Measurements from ENCODE around the gene NTN1.
"Not testable (repeated sequence)": the region's sequence is repeated elsewhere in the genome, so short reads cannot be mapped to it uniquely, and the experiment has no call there.

The NTN1 gene

DNA sequence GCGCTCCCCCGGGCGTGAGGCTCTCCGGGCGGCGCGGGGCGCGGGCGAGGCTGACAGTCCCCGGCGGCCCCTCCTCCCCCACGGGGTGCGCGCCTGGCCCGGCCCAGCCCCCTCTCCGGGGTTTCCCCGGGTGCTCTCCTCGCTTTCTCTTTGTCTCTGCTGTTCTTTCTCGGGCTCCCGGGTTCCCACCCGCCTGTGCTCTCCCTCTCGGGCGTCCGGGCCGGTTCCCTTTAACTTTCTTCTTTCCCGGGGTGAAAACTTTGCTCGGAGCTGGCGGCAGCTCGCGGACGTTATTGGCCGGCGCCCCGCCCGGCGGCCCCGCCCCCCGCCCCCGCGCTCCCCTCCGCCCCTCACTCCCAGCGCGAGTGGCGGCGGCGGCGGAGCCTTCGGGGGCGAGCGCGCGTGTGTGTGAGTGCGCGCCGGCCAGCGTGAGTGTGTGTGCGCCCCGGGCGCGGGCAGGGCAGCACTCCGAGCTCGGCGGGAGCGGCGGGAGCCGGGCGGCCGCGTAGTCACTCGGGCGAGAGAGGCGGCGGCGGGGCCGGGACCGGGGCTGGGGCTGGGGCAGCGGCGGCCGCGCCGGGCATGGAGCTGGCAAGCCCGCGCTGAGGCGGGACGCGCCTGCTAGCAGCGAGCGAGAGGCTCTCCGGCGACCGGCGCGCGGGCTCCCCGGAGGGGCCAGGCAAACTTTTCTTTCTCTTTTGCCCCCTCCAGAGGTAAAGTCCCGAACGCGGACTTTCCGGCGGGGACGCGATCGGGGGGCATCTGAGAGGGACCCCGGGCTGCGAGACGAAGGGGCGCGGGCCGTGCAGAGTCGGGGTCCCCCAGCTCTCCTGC lies at the start of gene NTN1:
Gene NTN1, plus strand, starts transcription at position 353 of the 834 bp plus-strand sequence. CDS start 864 bp downstream, outside the sequence.
- ATAC-seq (peak; percentile 84), DNase-seq (peak; percentile 71)

DNA sequence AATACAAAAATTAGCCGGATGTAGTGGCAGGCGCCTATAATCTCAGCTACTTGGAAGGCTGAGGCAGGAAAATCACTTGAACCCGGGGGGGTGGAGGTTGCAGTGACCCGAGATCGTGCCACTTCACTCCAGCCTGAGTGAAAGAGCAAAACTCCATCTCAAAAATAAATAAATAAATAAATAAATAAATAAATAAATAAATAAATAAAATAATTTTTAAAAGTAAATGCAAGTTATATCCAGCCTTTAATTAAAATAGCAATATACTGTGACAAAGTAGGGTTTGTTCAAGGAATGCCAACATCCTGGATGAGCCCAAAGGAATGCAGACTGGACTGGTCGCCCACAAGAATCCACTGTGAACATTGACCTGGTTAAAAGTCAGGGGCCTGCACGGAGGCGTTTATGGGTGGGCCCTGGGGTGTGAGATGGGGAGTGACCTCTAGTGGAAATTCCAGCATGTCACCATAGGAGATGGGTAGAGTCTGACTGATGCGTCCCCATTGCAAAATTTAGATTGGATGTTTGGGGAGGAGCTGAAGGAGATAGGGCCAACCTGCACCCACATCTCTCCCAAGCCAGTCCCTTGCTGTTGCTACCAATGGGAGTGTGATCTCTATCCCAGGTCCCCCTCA lies 46.1 kb upstream of the NTN1 start:
- DNase-seq (no peak), ATAC-seq (no peak)

DNA sequence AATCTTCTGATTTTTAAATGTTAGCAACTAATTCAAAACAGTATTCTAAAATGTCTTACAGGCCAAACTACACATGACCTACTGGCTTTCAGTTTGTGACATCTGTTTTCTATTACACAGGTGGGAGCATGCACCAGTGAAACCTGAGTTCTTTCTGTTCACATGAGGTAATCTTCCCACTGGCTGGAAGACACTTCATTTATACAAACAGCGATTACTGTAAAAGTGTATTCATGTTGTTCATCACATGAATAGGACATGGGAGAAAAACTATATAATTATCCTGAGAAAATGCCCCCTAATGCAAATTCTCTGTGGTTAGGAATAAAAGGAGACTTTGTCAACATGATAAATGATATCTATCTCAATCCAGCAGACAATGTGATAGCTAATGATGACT lies 44.7 kb upstream of the NTN1 start:
- ATAC-seq: no peak
- no peak for DNase-seq

DNA sequence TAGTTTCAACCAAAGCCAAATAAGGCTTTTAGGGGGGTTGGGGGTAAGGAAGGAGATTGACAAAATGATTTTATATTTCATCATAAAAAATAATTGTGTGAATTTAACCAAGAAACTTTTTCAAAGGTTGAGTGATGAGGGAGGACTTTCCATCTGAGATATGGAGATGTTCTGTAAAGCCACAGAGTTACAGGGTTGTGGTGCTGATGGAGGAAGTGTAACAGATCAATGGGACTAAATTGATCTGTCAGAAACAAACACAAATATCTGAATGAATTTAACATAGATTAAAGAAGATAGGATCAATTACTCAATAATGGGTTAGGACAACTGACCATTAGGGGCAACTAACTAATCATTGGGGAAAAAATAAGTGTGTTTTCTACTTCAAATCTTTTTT lies 41.6 kb upstream of the NTN1 start:
- no peak for DNase-seq
- no peak for ATAC-seq

DNA sequence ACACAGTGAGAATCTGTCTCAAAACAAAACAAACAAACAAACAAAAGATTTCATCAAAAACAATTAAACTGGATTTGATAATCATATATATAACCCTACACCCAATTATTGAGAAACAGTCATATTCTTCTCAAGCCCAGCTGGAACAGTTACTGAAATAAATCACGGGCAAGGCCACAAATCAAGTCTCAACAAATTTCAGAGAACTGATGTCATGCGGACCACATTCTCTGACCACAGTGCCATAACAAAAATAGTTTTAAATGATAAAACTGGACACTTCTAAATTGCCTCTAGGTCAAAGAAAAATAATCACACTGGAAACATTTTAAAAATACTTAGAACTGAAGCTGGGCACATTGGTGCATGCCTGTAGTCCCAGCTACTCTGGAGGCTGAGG lies 39.9 kb upstream of the NTN1 start:
- DNase-seq: no peak
- no peak for ATAC-seq

DNA sequence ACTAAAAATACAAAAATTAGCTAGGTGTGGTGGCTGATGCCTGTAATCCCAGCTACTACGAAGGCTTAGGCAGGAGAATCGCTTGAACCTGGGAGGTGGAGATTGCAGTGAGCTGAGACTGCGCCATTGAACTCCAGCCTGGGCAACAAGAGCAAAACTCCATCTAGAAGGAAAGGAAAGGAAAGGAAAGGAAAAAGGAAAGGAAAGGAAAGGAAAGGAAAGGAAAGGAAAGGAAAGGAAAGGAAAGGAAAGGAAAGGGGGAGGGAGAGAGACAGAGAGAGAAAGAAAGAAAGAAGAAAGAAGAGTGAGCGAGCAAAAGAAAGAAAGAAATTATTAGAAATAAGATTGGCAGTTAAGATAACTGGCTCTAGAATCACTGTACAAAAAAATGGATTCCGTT lies 37.1 kb upstream of the NTN1 start:
- DNase-seq, ATAC-seq: not testable (repeated sequence)

DNA sequence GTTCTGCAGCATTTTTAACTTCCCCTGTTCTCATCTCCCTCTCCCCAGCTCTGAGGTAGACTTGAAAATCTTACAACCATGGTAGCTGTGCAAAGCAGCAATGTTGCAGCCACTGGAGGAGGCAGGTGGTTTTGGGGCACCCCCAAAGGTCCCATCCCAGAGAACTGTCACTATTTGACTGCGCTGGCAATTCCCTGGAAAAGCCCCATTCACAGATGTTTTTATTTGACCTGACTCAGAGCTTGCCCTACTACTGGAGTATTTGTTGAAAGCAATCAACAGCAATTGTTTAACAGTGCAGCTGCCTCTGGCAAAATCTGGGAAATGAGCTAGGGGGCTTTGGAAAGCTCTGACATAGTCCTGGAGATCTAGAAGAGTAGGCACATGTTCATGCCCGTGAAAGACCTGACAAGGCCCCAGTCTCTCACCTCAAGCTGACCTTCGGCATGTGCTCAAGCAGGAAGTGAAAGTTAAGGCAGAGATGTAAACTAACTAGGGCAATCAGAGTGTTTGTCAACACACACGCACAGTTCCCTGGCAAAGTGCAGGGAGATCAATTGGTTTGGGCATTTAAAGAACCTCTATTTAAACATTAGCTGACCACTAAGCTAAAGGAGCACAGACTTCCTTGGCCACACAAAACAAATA lies 36.1 kb upstream of the NTN1 start:
- ATAC-seq: peak; percentile 52
- peak; percentile 27 for DNase-seq

DNA sequence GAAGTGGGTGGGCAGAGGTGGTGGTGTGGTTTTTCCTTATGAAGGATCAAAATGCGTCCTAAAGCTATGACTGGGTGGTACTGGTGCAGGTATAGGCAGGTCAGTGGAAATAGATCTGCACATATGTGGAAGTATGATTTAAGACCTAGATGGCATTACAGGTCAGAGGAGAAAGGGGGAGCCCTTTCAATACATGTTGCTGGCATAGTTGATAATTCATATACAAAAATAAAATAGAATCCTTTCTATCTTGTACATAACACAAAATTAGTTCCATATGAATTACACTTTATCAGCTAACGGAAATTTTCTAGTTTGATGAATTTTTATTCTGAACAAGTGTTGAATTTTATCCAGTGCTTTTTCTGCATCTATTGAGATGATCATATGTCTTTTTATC lies 35.0 kb upstream of the NTN1 start:
- ATAC-seq: no peak
- no peak for DNase-seq

DNA sequence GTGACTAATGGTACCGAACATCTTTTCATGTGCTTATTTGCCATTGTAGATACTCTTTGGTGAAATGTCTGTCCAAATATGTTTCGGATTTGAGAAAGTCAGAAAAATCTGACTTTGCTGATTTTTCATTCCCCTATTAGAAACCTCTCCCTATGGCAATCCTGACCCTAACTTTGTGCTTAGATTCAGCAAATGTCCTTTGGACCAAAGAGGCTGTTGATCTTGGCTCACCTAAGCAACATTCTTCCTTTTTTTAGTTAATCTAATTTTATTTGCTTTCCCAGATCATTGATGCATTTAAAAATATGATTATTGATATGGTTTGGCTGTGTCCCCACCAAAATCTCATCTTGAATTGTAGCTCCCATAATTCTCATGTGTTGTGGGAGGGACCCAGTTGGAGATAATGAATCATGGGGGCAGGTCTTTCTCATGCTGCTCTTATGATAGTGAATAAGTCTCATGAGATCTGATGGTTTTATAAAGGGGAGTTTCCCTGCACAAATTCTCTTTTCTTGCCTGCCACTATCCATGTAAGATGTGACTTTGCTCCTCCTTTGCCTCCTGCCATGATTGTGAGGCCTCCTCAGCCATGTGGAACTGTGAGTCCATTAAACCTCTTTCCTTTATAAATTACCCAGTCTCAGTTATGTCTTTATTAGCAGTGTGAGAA lies 32.9 kb upstream of the NTN1 start:
- not testable (repeated sequence) for ATAC-seq, DNase-seq

DNA sequence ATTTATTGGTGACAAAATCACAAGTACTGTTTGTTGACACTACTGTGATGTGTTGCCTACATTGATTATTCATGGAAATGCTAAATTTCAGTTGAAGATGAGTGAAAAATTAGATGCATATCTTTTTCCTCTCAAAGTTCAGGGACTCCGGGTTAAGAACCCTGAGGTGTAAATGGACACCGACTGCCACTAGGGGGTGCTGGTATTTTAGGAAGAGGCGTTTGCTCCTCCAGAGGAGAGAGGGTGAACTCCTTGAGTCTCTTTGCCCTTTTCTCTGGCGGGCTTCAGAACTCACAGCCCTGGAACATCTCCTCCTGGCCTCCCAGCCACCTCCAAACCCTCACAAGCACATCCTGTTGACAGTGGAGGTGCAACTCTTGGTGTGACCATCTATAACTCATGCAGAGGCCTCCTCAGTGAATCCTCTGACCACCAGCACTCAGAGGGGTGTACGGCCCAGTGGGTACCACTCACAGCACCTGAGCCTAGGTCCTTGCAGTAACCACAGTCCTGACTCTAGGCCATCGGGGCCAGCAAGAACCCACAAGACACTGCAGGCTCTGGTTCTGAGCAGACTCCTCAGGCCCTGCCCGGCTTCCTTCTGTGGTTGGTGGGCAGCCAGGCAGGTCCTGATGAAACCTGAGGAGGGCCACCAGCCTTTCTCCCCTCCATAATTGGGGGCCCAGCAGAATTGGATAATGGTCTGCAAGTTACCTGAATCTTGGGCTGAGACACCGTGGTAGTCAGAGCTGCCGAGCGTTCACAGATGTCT lies 29.6 kb upstream of the NTN1 start:
- peak; percentile 42 for ATAC-seq
- peak; percentile 77 for DNase-seq

DNA sequence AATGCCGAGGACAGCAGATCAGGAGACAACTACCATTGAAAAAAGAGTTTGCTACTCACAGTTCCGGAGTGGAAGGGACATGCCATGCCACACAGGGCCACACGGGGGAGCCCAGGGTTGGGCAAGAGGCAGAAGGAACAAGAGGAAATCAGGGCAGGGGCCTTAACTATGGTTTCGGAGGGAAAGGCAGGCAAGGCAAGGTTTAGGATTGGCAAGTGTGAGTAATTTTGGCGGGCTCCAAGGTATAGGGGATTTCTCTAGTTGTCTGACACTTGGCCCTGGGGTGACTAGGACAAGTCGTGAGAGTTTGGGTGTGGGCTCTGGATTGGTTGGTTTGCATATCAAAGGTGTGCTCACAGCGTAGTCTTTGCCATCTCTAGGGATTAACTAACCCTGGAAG lies 27.0 kb upstream of the NTN1 start:
- peak; percentile 85 for DNase-seq
- peak; percentile 82 for ATAC-seq

DNA sequence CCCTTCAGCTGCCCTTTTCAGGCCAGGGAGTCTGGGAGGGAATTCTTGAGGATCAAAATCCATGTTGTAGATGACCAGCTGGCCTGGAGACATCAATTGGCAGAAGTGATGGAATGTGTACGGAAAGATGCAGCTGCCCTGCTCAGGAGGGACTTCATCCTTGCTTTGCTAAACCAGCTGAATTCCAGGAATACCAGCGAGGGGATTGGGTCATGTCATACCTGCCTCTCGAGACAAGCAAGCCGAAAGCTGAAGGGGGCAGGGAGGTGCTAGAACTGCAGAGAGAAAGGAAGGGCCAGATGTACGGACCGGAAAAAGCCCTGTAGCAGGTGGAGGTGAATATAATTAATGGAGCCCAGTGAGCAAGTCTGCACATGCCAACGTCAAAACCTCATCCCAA lies 25.6 kb upstream of the NTN1 start:
- ATAC-seq (no peak), DNase-seq (no peak)

DNA sequence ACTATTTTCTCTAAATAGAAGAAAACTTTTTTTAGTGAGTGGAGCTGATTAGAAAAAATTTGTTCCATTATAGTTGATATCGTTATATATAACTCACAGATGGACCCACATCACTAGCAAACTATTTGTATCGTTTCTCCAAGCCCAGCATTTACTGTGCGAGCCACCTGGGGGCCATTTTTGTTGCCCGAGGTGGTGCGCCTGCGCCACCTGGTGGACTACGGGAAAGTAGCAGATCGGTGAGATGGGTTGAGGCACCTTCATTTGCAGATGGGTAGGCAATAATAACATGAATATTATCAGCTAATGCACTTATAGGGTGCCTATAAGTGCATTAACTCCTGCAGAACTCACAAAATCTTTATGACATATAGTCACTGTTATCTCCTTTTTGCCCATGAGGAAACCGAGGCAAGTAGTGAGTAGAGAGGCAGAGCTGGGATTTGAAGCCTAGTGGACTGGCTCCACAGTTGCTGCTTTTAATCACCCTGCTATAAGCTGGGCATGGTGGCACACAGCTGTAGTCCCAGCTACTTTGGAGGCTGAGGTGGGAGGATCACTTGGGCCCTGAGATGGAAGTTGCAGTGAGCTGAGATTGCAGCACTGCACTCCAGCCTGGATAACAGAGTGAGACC lies 23.2 kb upstream of the NTN1 start:
- peak; percentile 82 for DNase-seq
- ATAC-seq: no peak

DNA sequence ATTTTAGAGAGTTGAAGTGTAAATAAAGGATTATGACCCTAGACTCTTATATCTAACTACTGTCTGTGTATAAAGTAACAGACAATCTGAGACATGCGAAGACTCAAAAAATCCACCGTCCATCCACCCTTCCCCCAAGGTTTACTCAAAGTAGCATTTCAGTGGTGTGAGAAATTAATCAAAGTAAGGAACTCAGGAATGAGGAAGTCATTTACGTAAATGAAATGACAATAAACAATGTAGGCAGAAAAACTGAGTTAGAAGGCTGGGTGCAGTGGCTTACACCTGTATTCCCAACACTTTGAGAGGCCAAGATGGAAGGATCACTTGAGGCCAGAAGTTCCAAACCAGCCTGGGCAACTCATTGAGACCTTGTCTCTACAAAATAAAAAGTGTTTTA lies 19.8 kb upstream of the NTN1 start:
- DNase-seq (no peak), ATAC-seq (no peak)

DNA sequence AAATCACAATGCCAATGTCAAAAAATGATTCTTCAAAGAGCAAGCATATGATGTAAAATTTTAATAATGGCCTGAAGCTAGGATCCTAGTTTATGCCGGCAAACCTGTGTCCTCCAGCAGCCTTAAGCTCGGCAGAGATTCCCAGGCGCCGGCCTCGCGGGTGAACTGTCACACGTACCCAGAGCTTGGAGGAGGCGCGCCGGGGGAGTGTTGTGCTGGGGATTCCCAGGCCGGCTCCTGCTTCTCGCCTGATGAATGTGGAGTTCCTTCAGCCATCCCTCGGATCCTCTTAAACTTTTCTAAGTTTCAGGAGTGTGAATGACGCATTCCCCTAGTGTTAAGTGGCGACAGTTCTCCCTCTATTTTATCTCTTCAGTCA lies 19.1 kb upstream of the NTN1 start:
- no peak for ATAC-seq
- no peak for DNase-seq

DNA sequence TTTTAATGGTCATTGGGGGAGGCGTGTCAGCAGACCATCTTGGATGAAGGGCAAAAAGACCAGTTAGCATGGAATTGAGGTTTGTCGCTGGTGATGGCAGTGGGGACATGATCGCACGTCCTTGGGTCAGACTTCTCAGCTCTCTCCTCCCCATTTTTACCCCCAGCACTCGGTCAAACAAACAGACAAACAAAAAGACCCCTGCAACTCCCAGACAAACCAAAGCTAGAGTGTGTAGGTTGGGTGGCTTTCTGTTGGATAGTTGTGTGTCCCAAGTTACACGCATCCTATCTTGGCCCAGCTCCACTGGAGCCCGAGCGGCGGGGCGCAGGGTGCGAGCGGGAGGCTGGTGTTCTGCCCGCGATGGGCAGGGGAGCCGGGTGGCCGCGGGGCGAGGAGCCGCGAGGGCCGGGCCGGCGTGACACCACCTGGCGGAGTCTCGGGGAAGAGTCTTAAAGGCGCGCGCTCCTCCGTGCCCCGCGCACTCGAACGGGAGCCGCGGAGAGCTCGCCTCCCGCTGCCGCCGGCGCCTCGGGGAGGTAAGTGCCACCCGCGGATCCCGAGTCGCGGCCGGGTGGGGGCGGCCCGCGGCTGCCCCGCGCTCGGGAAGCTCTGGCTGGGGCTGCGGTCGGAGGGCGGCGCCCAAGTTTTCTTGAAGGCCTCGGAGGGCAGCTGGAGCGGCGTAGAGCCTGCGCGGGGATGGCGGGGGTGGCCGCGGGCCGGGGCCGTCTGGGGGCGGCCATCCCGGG lies 18.5 kb upstream of the NTN1 start:
- ATAC-seq: peak; percentile 38
- peak; percentile 49 for DNase-seq

DNA sequence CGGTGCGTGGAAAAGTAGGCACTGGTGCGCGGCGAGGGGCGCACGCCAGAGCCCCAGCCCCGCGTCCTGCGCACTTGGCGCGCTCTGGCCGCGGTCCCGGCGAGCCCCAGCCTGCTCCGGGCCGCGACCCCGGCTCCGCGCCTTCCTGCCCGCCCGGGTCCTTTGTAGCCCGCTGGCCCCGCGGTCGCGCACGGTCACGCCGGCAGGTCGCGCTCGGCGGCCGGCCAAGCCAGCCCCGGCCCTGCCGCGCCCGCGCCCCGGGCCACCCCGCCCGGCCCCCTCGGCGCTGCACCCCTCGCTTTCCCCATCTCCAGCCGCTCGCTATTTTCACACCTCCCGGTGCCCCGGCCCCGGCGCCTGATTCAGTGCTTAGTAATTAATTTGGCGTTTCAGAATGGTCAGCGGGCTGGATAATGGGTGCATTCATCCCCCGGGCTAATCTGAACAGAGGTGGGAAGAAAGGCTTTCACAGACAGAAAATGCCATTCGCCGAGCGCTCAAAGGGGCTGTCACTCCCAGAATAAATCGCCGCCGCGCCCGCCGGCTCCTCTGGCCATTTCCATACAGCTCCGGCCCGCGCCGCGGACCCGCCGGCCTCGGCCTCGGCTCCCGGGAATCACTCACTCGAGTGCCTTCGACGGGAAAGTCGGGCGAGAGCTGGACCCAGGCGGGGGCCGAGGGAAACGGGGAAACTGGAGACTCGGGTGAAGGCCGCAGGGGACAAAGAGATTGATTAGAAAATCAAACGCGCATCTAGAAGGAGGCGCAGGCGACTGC lies 17.8 kb upstream of the NTN1 start:
- DNase-seq (no peak), ATAC-seq (peak; percentile 37)

DNA sequence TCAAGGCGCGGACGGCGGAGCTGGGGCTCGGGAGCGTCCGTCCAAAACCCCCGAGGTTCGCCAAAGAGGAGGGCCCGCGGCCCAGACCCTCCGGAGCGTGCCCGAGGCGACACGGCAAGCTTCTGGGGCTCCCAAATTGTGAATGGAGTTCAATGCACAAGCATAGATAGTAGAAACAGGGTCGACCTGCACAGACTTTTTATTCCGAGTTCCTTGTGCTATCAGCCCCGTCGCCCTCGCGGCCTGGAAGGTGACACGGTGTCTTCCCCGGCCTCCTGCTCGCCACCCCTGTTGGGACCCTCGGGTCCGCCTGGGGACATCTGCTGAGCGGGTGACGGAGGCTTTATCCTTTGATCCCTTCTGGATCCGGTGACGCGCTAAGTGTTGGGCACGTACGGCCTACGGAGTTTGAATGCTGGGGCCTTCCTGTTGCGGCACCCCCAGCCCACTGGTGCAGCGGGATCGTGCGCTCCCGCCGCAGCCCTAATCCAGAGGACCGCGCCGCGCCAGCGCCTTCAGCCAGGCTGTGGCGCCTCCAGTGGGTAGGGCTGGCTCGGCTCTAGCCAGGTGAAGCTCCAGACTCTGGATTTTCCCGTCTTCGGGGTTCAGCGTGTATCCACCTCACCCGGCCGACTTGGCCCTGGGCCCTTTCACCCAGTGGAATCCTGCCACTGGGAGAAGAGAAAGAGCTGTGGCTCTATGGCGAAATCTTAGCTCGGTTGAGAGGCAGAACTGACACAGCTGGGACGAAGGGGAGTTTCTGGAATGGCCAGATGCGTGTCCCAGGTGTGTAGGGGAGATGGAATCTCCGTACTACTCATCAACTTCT lies 17.0 kb upstream of the NTN1 start:
- ATAC-seq (no peak), DNase-seq (no peak)

DNA sequence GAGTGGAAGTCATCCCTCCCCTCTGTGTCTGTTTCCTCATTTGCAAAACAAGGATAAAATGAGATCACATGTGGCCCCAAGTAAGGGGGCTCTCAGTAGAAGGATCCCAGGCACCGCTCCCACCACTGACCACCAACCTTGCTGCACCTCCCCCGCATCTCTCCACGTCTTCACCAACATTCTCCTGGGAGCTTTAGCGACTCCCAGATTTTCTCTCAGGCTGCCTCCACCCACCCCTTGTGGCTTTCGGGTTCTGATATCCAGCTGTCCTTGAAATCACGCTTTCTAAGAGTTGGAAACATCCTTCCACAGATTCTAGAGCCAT lies 16.4 kb upstream of the NTN1 start:
- ATAC-seq: no peak

More for the DNA sequence above, 16.4 kb upstream of the NTN1 start:
- DNase-seq: no peak
